Measurements from ENCODE around the gene MRGPRE.

The MRGPRE gene

GRCh38 chr11:3226846-3227567 is 5.2 kb downstream of the MRGPRE start:
- DNase-seq, result no peak

GRCh38 chr11:3225826-3226750 is 6.1 kb downstream of the MRGPRE start:
- DNase-seq, result no peak

GRCh38 chr11:3225159-3225758 is 7.0 kb downstream of the MRGPRE start:
- DNase-seq, result no peak

- DNase-seq, result no peak
These were observed 7.7 kb downstream of the MRGPRE start for GRCh38 chr11:3224401-3225057.

GRCh38 chr11:3223932-3224381 is 8.3 kb downstream of the MRGPRE start:
- DNase-seq, result no peak

GRCh38 chr11:3222941-3223915 is 9.0 kb downstream of the MRGPRE start:
- no peak for DNase-seq

- no peak for DNase-seq
These were observed 10.0 kb downstream of the MRGPRE start for GRCh38 chr11:3222003-3222855.

- no peak for DNase-seq
These were observed 10.7 kb downstream of the MRGPRE start for GRCh38 chr11:3221408-3222002.

GRCh38 chr11:3220521-3221407 is 11.5 kb downstream of the MRGPRE start:
- DNase-seq, result no peak

- DNase-seq, result no peak
These were observed 12.1 kb downstream of the MRGPRE start for GRCh38 chr11:3220101-3220500.

GRCh38 chr11:3219281-3219892 is 12.8 kb downstream of the MRGPRE start:
- no peak for DNase-seq

- DNase-seq, result no peak
These were observed 13.5 kb downstream of the MRGPRE start, which contains the start of gene MRGPRG for GRCh38 chr11:3218483-3219280. Gene MRGPRG (minus strand): TSS chr11:3218813. CDS start chr11:3218813, 0 bp downstream.

GRCh38 chr11:3217818-3218482 is 14.3 kb downstream of the MRGPRE start:
- no peak for DNase-seq

GRCh38 chr11:3216027-3216525 is 16.1 kb downstream of the MRGPRE start:
- DNase-seq, result no peak

GRCh38 chr11:3215346-3216026 is 16.7 kb downstream of the MRGPRE start:
- DNase-seq, result no peak

- no peak for DNase-seq
These were observed 17.9 kb downstream of the MRGPRE start for GRCh38 chr11:3214420-3214699.

All from NCI-H524 (cell line).